NCI-H2227 (cell line): ENCODE results near the gene SOX10.

ENCODE experiments used
- DNase-seq: peaks from one replicate; lab custom pipeline; 2025; ENCODE audit not compliant: unreplicated experiment; lab: John Stamatoyannopoulos, UW

The SOX10 gene

DNA sequence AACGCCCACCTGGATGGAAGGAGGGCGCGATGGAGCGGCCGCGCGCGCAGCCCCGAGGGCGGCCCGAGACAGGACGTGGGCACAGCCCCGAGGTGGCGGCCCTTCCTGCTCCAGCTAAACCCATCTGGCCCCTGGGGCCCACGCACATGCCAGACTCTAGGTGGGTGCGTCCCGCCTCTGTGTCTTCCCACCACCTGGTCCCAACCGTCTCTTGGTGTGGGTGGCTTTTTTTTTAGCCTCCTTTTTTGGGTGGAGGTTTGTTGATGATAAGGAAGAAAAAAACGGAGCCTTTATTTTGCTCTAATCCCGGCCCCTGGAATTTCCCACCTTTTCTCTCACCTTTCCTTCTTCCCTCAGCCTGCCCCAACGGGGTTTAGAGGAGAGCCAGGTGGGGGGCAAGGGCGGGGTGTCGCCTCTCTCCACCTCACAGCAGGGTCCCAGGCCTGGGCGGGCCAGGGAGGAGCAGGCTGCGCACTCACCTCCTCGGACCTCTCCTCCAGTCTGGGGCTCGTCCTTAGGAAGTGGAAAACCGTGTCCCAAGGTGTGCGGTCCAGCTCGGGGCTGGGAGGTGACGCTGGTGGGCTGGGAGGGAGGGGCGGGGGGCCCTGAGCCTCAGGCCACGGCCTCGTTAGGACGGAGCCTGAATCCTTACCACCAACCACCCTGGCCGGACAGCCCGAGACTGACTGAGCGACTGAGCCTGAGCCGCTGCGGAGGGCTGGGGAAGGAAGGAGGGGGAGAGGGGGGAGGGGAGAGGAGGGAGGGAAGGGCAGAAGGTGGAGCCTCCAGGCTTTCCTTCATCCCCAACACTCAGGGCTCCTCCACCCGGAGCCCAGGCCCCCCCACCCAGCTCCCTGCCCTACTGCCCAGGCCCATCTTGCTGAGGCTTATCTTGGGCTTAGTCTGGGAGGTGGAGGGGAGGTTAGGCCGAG, at the start of gene SOX10:
Gene SOX10, minus strand, starts transcription at position 696 of the 932 bp plus-strand sequence. CDS start 771 bp downstream, outside the sequence.
- DNase-seq = no peak

DNA sequence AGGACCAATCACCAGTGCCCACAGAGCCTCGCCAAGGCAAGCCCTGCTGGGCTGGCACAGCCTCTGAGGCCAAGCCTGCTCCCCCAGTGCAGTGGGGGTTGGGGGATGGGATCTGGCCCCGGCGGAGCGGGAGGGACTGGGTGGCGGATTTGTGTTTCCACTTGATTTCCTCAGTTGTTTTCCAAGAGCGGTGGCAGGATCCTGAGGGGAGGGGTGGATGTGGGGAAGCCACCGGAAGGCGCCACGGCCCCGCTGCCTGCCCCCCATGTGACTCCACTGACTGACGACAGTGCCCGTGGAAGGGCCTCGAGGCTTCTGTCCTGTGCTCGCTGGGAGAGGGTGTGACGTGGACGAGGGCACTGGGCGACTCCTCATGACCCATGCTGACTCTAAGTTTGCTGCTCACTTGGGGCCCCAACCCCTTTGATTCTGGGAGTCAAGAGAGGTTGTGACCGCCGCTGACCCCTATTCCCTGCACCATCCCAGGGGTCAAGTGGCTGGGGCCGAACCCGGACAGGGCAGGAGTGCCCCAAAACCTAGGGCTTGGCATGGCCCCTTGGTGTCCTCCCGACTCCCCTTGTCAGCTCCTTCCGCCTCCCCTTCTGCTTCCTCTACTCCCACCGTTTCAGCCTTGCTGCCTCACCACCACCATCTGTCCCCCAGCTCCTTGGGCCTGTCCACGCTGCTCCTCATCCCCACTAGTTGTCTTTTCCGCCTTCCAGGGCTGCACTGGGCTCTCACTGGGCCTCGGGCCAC, 49.3 kb upstream of the SOX10 start:
- DNase-seq = no peak

DNA sequence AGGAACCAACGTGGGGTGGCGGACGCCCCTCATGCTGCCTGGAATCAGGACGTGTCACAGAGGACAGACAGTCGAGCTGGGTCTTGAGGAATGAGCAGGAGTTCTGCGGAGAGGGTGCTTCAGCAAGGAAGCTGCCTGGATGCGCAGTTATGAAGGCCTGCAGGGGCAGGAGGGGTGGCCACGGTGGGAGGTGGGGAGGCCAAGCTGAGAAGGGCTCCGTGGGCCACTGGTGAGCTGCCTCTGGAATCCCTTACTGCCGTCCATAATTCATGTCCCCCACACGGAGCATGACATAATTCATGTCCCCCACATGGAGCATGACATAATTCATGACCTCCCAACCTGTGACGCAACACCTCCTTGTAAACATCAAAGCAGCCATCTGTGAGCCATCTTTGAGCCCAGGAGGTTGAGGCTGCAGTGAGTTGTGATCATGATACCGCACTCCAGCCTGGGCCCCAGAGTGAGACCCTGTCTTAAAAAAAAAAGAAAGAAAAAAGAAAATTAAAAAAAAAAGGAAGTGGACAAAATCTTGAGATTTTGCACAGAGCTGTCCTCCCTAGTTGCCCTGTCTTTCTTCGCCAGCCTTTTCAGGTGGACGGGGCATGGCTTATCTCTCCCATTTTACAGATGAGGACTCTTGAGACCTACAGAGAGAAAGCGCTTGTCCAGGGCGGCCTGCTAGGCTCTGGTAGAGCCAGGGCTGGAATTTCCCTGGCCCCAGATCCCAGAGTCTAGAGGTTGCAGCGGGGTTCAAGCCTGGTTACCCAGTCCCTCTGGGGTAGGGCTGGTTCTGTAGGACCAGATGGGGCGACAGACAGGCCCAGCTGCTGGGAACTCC, 48.5 kb upstream of the SOX10 start:
- no peak for DNase-seq

DNA sequence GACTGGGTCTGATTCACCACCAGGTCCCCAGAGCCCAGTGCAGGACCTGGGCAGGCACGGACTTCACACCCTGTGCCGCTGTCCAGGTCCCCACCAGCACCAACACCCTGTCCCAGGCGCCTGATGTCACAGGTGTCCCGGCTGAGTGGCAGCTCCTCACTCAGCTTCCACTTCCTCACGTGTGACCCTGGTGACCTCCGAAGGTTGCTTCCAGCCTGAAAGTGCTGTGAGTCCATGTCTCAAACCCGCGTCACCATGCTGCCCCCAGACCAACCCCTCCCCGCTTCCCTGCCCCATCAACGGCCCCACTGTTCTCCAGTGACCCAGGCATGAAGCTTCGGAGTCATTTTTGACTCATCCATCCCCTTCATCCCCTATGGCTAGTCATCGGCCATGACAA, 47.1 kb upstream of the SOX10 start:
- no peak for DNase-seq

DNA sequence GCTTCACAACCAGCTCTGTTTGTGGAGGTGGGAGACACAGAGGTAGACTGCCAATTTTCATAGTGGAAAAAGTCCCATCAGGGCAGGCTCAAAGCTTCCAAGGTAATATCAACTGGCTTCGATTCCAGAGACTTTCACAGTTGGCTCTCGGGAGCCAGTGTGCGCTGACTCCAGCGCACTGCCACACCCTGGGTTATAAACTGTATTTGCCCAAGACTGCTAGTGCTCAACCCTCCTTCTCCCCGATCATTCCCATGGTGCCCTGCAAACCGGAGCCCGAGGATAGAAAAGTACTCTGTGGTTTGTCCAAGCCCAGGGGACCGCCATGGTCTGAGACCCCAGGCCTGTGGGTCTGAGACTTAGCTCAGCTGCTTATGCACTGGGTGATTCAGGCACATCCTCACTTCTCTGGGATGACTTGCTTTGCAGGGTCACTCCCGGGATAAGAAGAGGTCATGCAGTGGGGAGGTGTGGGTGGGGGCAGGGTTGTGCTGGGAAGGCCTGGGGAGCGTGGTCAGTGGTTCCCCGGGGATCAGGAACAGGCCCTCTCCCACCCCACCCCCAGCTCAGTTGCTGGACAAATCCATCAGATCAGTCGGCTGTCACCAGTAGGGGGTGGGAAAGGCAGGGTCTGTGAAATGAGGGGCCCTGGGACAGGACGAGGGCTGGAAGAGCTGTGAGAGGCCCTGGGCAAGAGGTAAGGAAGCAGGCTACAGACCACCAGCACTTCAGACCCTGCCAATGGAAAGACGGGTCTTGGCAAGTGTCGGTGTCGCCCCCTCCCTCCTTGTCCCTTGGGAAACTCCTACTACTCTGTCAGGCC, 46.2 kb upstream of the SOX10 start:
- no peak for DNase-seq

DNA sequence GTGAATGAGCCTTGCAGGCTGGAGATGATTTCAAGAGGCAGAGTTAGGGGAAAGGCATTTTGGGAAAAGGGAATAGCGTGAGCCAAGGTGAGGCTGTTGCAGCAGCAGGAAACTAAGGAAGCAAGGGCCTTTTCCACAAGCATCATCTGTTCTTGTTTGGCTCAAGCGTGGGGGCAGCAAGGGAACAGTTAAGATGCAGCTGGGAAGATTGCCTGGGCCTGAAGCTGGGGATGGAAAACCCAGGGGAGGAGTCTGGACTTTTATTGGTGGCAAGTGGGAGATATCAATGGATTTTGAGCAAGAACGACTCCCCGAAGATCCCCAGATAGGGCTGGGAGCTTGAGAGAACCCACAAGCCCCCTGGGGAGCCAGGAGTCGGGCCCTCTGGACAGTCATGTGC, 45.5 kb upstream of the SOX10 start:
- DNase-seq = no peak

DNA sequence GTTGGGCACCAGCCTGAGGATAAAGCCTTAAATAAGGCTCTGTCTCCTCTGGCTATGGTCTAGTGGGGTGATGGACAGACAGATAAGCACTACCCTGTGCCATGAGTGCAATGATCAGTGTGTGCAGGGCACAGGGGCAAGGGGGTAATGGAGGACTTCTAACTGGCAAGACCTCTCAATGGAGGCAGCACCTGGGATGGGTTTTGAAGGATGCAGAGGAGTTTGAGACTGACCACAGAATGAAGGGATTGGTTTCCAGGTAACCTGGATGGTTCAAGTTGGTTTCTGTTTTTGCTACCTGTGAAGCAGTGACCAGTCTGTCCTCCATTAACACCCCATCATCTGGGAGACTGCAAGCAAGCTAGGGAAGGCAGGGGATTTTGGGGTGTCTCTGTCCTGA, 45.0 kb upstream of the SOX10 start:
- DNase-seq = no peak

GRCh38 chr22:38028344-38029130, 44.2 kb upstream of the SOX10 start:
- no peak for DNase-seq

DNA sequence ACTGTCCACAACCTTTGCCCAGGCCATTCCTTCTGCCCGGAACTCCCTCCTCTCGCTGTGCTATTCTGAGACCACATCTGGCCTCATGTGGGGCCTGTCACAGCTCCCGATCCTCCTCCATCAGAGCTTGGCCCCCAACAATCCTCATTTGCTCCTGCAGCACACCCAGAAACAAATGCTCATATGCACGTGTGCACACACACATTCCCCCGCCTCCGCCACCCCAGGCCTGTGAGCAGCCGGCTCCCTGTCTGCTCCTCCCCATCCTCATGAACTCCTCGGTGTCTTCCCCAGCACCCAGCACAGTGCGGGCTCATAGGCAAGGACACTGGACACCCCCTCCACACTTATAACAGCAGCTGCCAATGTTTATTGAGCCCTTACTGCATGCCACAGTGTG, 43.1 kb upstream of the SOX10 start:
- DNase-seq = no peak

DNA sequence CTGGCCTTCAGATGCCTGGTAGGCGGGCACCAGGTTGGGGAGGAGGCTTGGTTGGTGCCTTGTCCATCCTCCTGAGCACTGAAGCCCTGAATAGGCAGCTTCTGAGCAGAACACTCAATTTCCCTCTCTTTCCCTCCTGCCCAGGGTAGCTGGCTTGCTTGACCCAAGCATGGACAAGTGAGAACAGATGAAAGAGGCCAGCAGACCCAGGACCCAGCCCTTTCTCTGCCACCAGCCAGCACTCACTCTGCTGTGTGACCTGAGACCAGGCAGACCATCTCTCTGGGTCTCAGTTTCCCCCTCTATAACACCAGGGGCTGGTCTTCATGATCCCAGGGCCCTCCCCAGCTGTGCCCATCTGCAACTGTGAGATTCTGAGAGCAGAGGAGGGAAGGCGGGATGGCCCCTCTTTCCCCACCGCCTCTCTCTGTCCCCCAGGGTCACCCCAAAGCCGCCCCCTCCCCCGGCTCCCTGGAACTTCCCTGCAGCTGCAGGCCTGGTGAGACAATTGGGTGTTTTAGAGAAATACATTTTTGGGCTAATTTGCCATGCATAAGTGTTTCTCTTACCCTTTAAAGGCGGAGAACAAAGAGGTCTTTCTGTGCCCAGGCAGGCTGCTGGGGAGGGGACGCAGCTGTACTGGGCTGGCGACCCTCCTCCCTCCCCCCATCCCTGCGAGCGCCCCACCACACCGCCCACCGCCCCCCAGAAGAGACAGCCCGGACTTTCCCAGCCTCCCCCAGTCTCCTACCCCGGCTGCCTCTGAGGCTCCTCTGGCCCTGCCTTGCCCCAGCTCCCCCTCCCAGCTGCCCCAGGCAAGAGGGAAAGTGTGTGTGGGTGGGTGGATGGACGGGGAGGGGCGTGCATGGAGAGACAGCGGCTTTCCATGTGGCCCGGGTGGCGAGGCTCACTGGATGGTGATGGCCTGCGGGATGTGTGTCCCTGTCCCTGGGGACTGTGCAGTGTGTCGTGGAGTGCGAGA, 42.1 kb upstream of the SOX10 start:
- DNase-seq = no peak

GRCh38 chr22:38025514-38025913, 41.2 kb upstream of the SOX10 start:
- no peak for DNase-seq

GRCh38 chr22:38023045-38023444, 38.7 kb upstream of the SOX10 start:
- no peak for DNase-seq

GRCh38 chr22:38021206-38021605, 36.9 kb upstream of the SOX10 start:
- DNase-seq = no peak

GRCh38 chr22:38018938-38019827, 34.8 kb upstream of the SOX10 start:
- DNase-seq = no peak

DNA sequence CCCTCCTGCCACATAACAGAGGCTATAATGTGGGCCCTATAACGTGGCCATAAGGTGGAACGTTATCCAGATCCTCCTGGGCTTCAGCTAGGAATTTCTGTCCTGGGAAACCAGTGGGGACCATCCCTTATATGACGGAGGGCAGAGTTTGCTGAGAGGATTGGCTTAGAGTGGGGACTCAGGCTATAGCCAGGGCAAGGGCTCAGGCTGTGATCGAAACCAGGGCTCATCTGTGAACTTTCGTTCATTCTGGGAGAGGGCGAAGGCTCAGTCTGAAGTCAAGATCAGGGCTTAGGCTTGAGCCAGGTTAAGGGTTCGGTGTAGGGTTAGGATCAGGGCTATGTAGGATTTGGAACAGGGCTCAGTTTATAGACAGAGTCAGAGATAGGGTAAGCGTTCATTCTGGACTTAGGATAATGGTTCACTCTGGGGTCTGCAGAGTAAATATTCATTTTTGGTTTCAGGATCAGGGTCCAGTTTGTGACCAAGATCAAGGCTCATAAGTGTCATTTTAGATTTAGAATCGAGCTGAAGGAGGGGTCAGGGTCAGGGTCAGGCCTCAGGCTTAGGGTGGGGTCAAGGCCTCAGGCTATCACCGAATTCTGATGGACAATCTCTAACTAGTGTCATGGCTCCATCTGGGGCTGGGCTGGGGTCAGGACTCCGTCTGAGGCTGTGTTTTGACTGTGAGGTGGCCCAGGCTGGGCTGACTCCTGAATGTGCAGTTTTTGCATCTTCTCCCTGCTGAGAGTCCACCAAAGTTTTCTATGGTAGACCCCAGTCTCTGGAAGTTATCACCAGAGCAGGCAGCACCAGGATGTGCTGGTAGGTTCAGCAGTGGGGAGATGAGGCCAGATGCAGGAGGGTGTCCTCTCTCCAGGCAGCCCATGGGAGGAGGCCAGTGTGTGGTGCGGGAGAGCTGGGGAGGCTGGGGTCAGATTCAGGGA, 33.9 kb upstream of the SOX10 start:
- no peak for DNase-seq

- DNase-seq = no peak
These were observed 33.0 kb upstream of the SOX10 start for GRCh38 chr22:38017272-38017920.
